Superior temporal gyrus (tissue), 1 donor: Measurements from ENCODE around the gene C11orf68.

Experiments used
- DNase-seq: peaks from one replicate; pipeline ENCODE4 v3.0.0-alpha.2; 2016; ENCODE audit errors: extremely low spot score

The C11orf68 gene

DNA sequence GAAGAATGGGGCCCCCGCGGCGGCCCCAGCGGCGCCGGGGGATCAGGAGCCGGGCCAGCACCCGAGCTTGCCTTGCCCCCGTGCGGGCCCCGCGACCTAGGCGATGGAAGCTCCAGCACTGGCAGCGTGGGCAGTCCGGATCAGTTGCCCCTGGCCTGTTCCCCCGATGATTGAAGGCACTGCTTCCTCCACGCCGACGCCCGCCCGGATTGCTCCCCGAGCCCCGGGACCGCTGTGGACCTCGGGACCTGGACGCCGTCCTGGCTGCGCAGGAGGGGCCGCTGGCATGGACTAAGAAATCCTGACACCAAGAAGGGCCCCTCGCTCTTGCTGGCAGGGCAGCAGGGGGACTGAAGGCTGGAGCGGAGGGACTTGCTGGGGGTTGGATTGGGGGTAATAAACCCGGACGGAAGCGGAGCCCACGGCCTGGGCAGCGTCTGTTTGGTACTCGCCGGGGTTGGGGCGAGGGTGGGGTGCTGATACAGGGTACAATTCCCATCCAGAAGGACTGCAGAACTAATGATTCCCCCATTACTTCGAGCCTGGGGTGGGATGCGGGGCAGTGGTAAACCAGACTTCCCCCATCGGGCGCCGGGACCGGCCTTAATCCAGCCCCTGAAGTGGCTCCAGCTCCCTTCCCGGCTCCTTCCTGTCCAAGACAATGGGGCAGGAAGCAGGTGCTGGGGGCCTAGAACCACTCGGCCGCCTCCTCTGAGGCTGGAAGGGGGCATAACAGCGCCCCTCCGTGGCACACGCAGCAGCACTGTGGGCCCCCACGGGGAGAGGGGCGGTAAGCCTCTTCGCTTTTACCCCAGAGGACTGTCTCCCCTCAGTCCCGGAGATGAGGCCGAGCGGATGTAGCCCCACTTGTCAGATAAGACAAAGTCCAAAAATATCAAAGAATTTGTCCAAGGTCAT, 27.4 kb downstream of the C11orf68 start:
- no peak for DNase-seq

DNA sequence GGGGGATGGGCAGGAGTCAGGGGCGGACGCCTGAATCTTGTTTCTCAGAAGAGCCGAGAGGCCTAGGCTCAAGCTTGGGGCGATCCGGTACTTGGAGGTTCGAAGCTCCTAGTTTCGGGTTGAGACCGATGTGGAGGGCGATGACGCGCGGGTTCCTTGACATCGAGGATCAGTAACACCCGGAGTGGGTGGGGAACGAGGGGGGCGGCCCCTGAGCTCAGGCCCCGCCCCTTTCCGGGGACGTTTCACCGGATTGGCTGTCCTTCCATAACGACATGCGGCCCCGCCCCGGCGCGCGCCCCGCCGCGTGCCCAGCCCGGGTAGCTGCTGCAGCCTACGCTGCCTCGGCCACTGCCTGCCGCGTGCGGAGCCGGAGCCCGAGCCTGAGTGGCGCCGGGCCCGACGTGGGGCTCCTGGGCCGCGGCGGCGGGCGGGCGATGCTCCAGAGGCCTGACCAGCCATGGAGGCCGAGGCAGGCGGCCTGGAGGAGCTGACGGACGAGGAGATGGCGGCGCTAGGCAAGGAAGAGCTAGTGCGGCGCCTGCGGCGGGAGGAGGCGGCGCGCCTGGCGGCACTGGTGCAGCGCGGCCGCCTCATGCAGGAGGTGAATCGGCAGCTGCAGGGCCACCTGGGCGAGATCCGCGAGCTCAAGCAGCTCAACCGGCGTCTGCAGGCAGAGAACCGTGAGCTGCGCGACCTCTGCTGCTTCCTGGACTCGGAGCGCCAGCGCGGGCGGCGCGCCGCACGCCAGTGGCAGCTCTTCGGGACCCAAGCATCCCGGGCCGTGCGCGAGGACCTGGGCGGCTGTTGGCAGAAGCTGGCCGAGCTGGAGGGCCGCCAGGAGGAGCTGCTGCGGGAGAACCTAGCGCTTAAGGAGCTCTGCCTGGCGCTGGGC, 28.3 kb downstream of the C11orf68 start, which contains the start of gene CCDC85B:
Gene CCDC85B, plus strand, starts transcription at position 350 of the 895 bp plus-strand sequence. Its CDS starts 111 bp downstream, at position 461.
- peak; percentile 99 for DNase-seq

GRCh38 chr11:65888163-65888814, 30.6 kb downstream of the C11orf68 start, which contains the start of gene FIBP:
FIBP (minus strand) TSS chr11:65888471; CDS start chr11:65888418, 53 bp downstream.
- peak; percentile 94 for DNase-seq

DNA sequence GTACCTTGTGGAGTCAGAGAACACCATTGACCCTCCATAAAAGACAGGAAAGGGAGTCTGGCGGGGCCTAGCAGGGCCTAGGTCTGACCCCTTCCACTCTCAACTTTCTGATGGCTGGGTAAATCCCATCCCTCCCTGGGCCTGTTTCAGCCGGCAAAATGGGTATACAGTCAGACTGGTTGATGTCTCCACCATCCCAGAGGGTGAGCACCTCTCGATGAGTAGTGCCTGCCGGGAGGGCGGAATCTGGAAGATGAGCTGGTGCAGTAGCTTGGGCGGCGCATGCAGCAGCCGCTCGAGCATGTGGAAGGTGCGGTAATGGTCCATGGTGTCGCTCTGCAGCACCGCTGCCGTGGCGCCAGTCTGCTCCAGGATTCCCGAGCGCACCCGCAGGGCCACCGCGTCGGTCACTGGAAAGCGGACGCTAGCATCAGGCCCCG, 31.1 kb downstream of the C11orf68 start:
- no peak for DNase-seq

- no peak for DNase-seq
Observed at GRCh38 chr11:65886826-65887722, 31.8 kb downstream of the C11orf68 start.

- DNase-seq: no peak
Observed at GRCh38 chr11:65885808-65886536, 32.9 kb downstream of the C11orf68 start.

- DNase-seq: no peak
Observed at GRCh38 chr11:65885231-65885630, 33.6 kb downstream of the C11orf68 start.

- DNase-seq: peak; percentile 84
Observed at GRCh38 chr11:65884716-65885092, 34.2 kb downstream of the C11orf68 start.

DNA sequence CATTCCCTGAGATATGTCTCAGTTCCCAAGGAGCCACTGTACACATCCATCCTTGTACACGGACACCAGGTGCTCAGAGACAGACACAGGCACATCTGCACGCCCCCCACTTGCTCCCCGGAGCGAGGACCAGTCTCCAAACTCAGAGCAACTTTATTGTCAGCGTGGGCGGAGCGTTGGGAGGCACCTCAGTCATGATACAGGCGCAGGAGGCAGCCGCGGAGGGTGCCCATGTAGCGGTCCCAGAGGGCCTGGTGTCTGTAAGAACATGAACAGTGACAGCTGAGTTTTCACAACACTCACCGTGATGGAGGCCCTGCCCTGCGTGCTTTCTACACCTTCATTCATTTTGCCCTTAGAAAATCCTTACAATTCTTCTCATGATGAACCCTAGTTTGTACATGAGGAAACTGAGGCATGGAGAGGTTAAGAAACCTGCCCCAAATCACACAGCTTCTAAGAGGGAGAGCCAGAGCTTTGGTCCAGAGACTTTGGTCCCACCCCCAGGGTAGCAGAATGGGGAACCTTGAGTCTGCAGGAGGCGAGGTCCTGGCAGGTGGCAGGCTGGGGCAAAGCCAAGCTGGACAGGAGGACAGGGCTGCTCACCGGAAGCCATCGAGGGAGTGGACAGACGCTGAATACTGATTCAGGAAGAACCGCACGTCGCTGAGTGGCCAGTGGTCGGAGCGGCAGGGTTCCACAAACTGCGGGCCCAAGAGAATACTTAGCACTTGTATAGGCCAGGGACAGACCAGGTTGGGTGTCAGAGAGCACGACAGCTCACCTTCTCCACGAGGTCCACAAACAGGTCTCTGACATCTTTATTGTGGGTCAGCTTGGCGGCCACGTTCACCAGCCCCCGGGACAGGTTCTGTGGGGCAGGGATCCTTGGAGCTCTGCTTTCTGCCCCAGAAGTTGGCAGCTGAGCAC, 34.8 kb downstream of the C11orf68 start:
- no peak for DNase-seq

DNA sequence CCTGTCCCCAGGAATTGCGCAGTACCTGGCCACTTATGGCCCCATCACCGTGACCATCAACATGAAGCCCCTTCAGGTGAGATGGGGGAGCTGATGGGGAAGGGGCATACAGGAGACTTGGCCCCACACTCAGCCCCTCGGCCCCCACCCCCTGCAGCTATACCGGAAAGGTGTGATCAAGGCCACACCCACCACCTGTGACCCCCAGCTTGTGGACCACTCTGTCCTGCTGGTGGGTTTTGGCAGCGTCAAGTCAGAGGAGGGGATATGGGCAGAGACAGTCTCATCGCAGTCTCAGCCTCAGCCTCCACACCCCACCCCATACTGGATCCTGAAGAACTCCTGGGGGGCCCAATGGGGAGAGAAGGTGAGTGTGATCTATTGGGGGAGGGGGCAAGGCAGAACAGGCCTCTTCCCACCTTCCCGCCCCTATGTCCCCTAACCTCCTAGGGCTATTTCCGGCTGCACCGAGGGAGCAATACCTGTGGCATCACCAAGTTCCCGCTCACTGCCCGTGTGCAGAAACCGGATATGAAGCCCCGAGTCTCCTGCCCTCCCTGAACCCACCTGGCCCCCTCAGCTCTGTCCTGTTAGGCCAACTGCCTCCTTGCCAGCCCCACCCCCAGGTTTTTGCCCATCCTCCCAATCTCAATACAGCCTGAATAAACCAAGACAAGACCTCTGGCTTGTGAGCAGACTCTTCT, 35.7 kb downstream of the C11orf68 start:
- DNase-seq: no peak

- no peak for DNase-seq
Observed at GRCh38 chr11:65882120-65883057, 36.5 kb downstream of the C11orf68 start.

DNA sequence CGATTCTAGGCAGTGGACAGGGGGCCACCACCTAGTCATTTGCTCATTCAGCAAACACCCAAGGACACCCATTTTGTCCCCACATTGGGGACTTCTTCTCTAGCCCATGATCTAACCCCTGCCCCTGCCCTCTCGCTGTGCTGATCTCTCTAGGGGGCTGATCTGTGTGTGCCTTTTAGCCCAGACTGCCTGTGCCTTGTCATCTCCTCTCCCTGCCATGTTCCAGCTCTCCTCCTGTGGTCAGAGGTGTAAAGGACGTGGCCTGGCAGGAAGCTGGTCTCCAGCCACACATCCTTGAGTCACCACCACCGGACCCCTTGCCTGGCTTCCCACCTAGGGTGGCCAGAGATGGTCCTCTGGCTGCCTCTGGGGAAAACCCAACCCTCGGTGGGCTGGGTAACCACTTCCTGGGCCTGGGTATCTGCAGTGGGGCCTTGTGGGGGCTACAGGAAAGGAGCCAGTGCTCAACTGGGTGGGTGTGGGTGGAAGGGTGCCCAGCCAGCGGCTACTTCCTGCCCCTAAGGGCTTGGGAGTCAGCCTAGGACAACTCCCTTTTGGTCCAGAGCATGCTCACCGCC, 37.9 kb downstream of the C11orf68 start:
- DNase-seq: no peak

DNA sequence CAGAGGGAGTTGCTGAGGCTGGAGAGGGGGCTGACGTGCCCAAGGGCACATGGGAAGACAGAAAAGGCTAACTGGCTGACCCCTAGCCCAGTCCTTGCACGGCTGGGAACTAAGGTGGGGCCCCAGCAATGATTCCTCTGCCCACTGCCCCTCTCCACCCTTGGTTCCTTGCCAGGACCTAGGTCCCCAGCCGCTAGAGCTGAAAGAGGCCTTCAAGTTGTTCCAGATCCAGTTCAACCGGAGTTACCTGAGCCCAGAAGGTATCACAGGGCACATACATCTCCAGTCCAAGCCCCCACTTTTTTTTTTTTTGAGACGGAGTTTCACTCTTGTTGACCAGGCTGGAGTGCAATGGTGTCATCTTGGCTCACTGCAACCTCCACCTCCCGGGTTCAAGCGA, 38.8 kb downstream of the C11orf68 start:
- DNase-seq: no peak

GRCh38 chr11:65879617-65880016, 39.2 kb downstream of the C11orf68 start, which contains the start of gene CTSW:
CTSW (plus strand) TSS chr11:65879837; CDS start chr11:65879855, 18 bp downstream.
- DNase-seq: no peak

DNA sequence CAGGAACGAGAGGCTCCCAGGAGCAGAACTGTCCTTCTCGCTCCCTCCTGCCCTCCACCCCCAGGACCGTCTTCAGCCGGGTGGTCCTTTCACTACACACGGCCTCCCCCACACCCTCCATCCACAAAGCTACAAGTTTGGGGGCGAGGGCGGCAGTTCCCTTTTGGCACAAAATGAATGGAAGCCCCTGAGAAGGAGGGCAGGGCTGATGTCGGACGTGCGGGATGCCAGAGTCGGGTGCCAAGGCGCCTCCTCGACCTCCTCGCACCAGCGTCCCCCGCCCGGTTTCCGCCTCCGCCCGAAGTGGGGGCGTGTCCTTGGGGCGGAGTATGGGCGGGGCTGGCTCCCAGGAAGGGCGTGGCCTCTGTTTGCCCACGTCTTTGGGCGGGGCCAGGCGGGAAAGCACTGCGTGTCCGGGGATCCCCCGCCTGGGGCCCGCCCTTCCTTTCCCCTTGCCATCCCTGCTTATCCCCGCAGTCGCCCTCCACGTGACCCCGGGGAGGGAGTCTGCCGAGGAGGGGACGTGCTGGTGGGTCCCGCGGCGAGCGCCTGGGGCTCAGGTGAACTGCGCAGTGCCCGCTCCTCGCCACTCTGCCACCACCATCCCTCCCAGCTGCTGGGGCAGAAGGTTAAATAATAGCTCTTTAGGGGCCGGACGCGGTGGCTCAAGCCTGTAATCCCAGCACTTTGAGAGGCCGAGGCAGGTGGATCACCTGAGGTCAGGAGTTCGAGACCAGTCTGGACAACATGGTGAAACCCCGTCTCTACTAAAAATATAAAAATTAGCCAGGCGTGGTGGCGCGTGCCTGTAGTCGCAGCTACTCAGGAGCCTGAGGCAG, 45.3 kb downstream of the C11orf68 start:
- DNase-seq: peak; percentile 88
